ENCODE data around the gene CRYBB2.

- TF ChIP-seq, protein P1, sequence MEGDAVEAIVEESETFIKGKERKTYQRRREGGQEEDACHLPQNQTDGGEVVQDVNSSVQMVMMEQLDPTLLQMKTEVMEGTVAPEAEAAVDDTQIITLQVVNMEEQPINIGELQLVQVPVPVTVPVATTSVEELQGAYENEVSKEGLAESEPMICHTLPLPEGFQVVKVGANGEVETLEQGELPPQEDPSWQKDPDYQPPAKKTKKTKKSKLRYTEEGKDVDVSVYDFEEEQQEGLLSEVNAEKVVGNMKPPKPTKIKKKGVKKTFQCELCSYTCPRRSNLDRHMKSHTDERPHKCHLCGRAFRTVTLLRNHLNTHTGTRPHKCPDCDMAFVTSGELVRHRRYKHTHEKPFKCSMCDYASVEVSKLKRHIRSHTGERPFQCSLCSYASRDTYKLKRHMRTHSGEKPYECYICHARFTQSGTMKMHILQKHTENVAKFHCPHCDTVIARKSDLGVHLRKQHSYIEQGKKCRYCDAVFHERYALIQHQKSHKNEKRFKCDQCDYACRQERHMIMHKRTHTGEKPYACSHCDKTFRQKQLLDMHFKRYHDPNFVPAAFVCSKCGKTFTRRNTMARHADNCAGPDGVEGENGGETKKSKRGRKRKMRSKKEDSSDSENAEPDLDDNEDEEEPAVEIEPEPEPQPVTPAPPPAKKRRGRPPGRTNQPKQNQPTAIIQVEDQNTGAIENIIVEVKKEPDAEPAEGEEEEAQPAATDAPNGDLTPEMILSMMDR (IDR thresholded peaks at IDR 0.05), result no peak
- TF ChIP-seq EZH2 (IDR thresholded peaks at IDR 0.05; ENCODE audit: borderline replicate concordance, insufficient read depth, low read depth, low read length, poor library complexity, severe bottlenecking), result no peak
Observed at GRCh38 chr22:25199731-25200520, 19.5 kb upstream of the CRYBB2 start, which contains the start of gene CRYBB3.
